G401.6 (cell line): Measurements from ENCODE around the gene PSENEN.

Experiments
- FAIRE-seq: peaks from 2 replicates; lab custom pipeline; 2012; peaks lifted over from hg19 to GRCh38; lab: Jason Lieb, UNC

The PSENEN gene

GRCh38 chr19:35745328-35746086 is at the start of gene PSENEN, which contains the start of gene U2AF1L4:
Gene PSENEN, plus strand, starts transcription at chr19:35745651. Its CDS starts 280 bp downstream, at chr19:35745931.
Gene U2AF1L4, minus strand, starts transcription at chr19:35745418. Its CDS starts 27 bp downstream, at chr19:35745391.
- peak; percentile 98 for FAIRE-seq

GRCh38 chr19:35695895-35696422 is 49.5 kb upstream of the PSENEN start:
- no peak for FAIRE-seq

GRCh38 chr19:35696835-35697234 is 48.6 kb upstream of the PSENEN start:
- no peak for FAIRE-seq

- peak; percentile 97 for FAIRE-seq
Observed at GRCh38 chr19:35702223-35703012, 43.0 kb upstream of the PSENEN start.

- no peak for FAIRE-seq
Observed at GRCh38 chr19:35703343-35703742, 42.1 kb upstream of the PSENEN start.

- FAIRE-seq: no peak
Observed at GRCh38 chr19:35704218-35704617, 41.2 kb upstream of the PSENEN start, which contains the start of gene ZBTB32. Gene ZBTB32, plus strand, starts transcription at chr19:35704558. Its CDS starts 10,069 bp downstream, at chr19:35714627.

GRCh38 chr19:35708391-35708790 is 37.1 kb upstream of the PSENEN start:
- no peak for FAIRE-seq

GRCh38 chr19:35710784-35711723 is 34.4 kb upstream of the PSENEN start:
- FAIRE-seq: no peak

GRCh38 chr19:35712567-35713505 is 32.6 kb upstream of the PSENEN start:
- no peak for FAIRE-seq

GRCh38 chr19:35713506-35713850 is 32.0 kb upstream of the PSENEN start:
- FAIRE-seq: no peak

GRCh38 chr19:35713904-35714495 is 31.5 kb upstream of the PSENEN start:
- no peak for FAIRE-seq

- no peak for FAIRE-seq
Observed at GRCh38 chr19:35714601-35715354, 30.7 kb upstream of the PSENEN start.

- no peak for FAIRE-seq
Observed at GRCh38 chr19:35715355-35715809, 30.1 kb upstream of the PSENEN start.

- no peak for FAIRE-seq
Observed at GRCh38 chr19:35715981-35716800, 29.3 kb upstream of the PSENEN start.

- peak; percentile 92 for FAIRE-seq
Observed at GRCh38 chr19:35716801-35717664, 28.4 kb upstream of the PSENEN start.

GRCh38 chr19:35717665-35718344 is 27.6 kb upstream of the PSENEN start, which contains the start of gene KMT2B:
Gene KMT2B, plus strand, starts transcription at chr19:35718003. Its CDS starts 16 bp downstream, at chr19:35718019.
- FAIRE-seq: no peak
